HG02973 (cell line): Measurements from ENCODE around the gene PPP4R1.
"Not testable (repeated sequence)": the region's sequence is repeated elsewhere in the genome, so short reads cannot be mapped to it uniquely, and the experiment has no call there.

Experiments used
- ATAC-seq: cut with Tn5 transposase; IDR thresholded peaks from one replicate; pipeline ENCODE4 v1.9.1; 2021; ENCODE audit warnings: moderate library complexity; ENCODE audit not compliant: unreplicated experiment

The PPP4R1 gene

DNA sequence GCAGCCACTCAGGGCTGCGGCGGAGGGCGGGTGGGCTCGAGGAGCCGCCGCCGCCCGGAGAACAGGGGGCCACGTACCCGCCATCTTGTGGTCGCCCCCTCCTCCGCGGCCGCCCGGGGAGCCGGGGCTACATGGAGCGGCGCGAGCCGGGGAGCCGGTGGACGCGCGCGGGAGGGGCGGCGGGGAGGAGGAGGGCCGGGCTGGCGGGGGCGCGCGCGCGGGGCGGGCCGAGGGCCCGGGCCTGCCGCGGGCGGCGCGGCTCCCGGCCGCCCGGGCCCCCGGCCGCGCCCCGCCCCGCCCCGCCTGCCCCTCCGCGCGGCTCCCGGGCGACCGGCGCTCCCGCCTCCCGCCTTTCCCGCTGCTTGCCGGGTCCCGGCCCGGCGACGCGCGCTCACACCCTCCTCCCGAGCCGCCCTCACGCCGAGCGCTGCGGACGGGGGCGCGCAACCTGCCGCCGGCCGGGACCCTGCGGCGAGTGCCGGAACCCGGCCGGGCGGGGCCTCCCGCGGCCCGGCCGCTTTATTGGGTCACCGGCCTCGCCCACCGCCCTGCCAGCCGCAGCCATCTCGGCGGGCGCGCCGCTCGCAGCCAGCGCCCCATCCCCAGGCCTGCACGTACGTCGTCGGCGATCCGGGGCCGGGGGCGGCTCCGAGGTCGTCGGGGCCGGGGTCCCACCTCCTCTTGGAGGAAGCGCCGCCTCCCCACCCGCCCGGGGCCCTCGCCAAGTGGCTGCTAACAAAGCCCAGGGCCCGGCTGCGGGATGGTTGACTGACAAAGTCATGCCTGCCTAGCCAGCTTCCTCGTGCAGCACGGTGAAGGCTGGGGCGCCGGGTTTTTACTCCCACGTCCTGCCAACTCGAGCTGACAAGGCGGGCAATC lies at the start of gene PPP4R1:
Gene PPP4R1, minus strand, starts transcription at position 159 of the 879 bp plus-strand sequence. Its CDS starts 75 bp downstream, at position 84.
- peak; percentile 43 for ATAC-seq

GRCh38 chr18:9663377-9663776 lies 49.0 kb upstream of the PPP4R1 start:
- no peak for ATAC-seq

GRCh38 chr18:9661564-9661963 lies 47.2 kb upstream of the PPP4R1 start:
- ATAC-seq = no peak

DNA sequence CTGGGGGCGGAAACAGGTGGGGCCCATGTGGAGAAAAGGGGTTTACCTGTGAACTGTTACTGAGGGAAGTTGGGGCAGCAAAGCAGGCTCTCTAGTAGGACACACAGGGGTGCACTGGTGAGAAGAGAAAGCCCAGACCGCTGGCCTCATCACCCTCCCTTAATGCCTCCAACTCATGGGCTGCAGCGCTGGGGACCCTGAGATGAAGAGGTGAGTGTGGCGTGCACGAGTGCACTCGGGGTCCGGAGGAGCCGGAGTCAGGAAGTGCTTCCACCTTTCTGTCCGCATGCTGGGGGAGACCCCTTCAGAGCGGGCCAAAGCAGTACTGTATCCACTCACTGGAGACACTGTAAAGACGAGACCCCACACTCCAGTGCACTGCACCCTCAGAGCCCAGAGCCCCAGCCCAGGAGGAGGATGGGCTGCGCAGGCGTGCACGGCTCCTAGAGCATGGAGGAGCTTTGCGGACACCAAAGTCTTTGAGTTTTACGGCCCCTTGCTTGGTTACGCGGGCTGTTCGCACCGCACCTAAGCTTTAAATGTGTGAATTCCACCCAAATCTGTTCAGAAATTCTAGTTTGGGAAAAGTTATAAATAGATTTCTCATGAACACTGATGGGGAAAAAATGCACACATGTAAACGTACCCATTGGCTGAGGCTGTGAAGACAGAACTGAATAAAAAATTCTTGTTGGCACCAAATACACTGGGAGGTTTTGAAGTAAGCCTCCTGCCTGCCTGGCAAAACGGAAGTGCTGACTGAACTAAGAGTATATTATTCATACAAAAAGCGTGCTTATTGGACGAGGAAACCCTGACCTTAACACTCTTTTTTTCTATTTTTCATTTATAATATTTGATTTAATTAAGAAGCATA lies 45.4 kb upstream of the PPP4R1 start:
- no peak for ATAC-seq

DNA sequence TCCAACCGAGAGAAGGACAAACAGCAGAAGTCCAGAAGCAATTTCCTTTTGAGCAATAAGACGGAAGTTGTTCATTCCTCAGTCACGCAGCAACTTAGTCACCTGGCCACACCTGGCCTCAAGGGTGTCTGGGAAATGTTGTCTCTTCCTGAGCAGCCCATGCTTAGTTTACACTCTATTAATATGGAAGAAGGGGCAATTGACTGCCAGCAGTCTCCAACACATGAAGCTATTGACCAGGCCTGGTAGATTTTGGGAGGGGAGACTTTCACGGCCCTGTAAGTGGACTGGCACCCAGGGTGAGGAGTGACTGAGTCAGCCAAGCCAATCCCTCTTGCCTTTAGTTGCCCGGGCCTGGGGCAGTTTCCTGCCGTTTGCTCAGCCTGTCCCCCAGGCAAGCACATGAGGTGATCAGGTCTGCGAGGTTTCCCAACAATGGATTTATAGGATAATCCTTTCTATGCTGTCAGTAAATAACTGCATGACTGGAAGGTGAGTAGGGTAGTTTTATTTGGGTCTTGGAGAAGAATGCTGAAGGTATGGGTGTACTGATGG lies 43.8 kb upstream of the PPP4R1 start:
- ATAC-seq = no peak

DNA sequence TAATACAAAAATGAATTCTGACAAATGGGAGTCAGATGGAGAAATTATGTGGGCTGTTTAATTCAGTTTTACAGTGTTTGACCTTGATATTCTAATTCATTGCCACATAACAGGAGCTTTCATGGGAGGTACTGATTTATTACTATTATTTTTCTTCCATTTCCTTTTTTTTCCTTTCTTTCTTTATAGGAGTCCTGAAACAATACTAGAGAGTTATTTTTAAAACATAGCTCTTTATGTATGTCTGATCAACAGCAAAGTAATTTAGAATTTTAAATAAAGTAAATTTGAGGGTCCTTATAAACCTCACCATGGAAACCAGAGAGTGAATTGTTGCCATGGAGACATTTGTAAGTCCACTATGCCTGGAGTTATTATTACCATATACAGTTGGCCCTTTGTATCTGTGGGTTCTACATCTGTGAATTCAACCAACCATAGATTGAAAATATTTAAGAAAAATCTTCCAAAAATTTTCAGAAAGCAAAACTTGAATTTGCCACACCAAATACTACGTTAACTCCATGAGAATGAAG lies 40.9 kb upstream of the PPP4R1 start:
- no peak for ATAC-seq

GRCh38 chr18:9653390-9653789 lies 39.0 kb upstream of the PPP4R1 start:
- no peak for ATAC-seq

- ATAC-seq = no peak
These were observed 34.8 kb upstream of the PPP4R1 start for GRCh38 chr18:9649164-9649540.

GRCh38 chr18:9648431-9649163 lies 34.2 kb upstream of the PPP4R1 start:
- ATAC-seq = no peak

GRCh38 chr18:9647496-9648323 lies 33.4 kb upstream of the PPP4R1 start:
- no peak for ATAC-seq

DNA sequence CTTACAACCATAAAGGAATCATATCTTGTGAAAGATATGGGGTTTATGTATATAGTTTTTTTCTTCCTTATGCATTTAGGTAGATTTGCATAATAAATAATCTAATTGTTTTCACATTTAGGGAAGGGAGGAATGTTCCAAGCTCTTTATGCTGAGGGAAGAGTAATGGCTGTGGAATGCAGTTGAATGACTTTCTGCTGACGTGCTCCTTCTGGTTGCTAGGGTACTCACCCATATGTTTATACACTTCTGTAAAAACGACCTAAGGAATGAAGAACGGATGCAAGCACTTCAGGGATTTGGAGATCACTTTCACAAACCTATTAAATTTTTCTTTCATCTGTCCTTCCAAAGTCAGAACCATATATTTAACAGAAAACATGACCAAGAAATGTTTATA lies 29.2 kb upstream of the PPP4R1 start:
- no peak for ATAC-seq

DNA sequence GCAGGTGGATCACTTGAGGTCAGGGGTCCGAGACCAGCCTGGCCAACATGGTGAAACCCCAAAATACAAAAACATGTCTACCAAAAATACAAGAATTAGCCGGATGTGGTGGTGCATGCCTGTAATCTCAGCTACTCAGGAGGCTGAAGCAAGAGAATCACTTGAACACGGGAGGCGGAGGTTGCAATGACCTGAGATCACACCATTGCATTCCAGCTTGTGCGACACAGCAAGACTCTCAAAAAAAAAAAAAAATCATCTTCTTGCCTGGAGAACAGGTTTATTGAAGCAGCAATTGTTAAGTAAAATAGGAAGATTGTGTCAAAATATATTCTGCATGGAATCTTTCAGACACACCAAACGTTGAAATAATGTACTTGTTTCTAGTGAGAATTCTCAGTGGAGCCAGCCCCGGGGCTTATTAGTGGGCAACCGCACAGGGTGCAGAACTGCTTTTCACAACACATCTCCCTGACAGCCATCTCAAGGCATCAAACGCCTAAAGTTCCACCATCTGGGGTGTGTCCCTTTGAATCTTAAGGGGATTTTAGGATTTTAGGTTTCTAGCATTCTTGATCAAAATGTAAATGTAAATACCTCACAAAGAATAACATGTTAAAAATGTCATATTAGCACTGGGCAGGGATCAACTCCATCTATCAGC lies 28.6 kb upstream of the PPP4R1 start:
- no peak for ATAC-seq

DNA sequence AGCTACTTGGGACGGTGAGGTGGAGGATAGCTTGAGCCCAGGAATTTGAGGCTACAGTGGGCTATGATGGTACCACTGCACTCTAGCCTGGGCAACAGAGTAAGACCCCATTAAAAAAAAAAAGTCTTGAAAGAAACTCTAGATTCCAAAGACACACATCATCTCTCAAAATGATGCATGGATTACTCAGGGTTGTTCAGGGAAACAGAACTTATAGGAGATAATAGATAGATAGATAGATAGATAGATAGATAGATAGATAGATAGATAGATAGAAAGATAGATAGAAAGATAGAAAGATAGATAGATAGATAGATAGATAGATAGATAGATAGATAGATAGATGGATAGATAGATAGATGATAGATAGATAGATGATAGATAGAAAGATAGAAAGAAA lies 26.7 kb upstream of the PPP4R1 start:
- not testable (repeated sequence) for ATAC-seq

GRCh38 chr18:9638886-9639285 lies 24.5 kb upstream of the PPP4R1 start:
- no peak for ATAC-seq

GRCh38 chr18:9637036-9637767 lies 22.8 kb upstream of the PPP4R1 start:
- no peak for ATAC-seq

DNA sequence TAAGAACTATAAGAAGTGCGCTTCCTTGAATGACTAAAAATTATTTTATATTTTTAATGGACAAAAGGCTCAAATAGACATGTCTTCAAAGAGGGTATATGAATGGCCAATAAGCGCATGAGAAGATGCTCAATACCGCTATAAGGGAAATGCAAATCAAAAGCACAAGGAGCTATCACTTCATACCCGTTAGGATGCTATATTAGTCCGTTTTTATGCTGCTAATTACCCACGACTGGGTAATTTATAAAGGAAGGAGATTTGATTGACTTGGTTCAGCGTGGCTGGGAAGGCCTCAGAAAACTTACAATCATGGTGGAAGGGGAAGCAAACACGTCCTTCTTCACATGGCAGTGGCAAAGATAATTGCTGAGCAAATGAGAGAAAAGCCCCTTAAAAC lies 20.5 kb upstream of the PPP4R1 start:
- ATAC-seq = no peak

GRCh38 chr18:9631814-9632496 lies 17.6 kb upstream of the PPP4R1 start:
- ATAC-seq = no peak

GRCh38 chr18:9630444-9630843 lies 16.1 kb upstream of the PPP4R1 start:
- no peak for ATAC-seq
